OCI-LY7 (cell line): ENCODE measurements around the gene TBC1D26. TPM values are rescaled to one million over a fixed set of nuclear protein-coding genes. Genes with fewer than 3 reads are reported as not detected.

Experiments
- BruUV-seq: library from RNA; stranded (reverse); fragments of 400-500 nt; replicated peaks from 2 replicates; lab custom pipeline; 2021; lab: Mats Ljungman, UMichigan
- CTCF ChIA-PET: fragments of 300-600 bp; sonication (Branson Sonifier 250); formaldehyde crosslinking; loops from one replicate; lab custom pipeline; 2022; ENCODE audit warnings: antibody characterized with exemption; ENCODE audit not compliant: unreplicated experiment; lab: Charles Lee
- POLR2A ChIA-PET: fragments of 300-600 bp; sonication (Branson Sonifier 250); formaldehyde crosslinking; loops from one replicate; lab custom pipeline; 2022; ENCODE audit warnings: antibody characterized with exemption; lab: Charles Lee
- DNase-seq: peaks from one replicate; pipeline ENCODE4 v3.0.0-alpha.2; 2015; ENCODE audit warnings: low spot score
- H2AFZ ChIP-seq: fragments of 200-600 bp; sonication (generic), shearing (Covaris generic); 2 replicates; pipeline ENCODE4 v1.6.1; 2014; ENCODE audit warnings: mild to moderate bottlenecking, antibody characterized with exemption, low read length, moderate library complexity
- H3K27ac ChIP-seq: fragments of 200-600 bp; sonication (generic); 2 replicates; pipeline ENCODE4 v1.5.1; 2014; ENCODE audit warnings: mixed run types, low read depth, mild to moderate bottlenecking, moderate library complexity, low read length, inconsistent platforms; ENCODE audit not compliant: poor library complexity, severe bottlenecking
- H3K36me3 ChIP-seq: fragments of 200-600 bp; sonication (generic); 2 replicates; pipeline ENCODE4 v1.6.1; 2014; ENCODE audit warnings: mild to moderate bottlenecking, antibody characterized with exemption, low read length, moderate library complexity, mixed read lengths; ENCODE audit not compliant: insufficient read depth
- H3K4me1 ChIP-seq: fragments of 200-600 bp; sonication (generic); 2 replicates; pipeline ENCODE4 v1.5.1; 2014; ENCODE audit warnings: mild to moderate bottlenecking, low read length; ENCODE audit not compliant: insufficient read depth, poor library complexity, severe bottlenecking
- H3K4me2 ChIP-seq: fragments of 200-600 bp; sonication (generic); 2 replicates; pipeline ENCODE4 v1.6.1; 2014; ENCODE audit warnings: mild to moderate bottlenecking, low read length
- H3K4me3 ChIP-seq: fragments of 200-600 bp; sonication (generic); 2 replicates; pipeline ENCODE4 v1.5.1; 2014; ENCODE audit warnings: mild to moderate bottlenecking, low read depth, low read length; ENCODE audit not compliant: poor library complexity, severe bottlenecking
- H3K79me2 ChIP-seq: fragments of 200-600 bp; sonication (generic); 2 replicates; pipeline ENCODE4 v1.6.1; 2016; ENCODE audit warnings: low read depth, mild to moderate bottlenecking, low read length, moderate library complexity, mixed read lengths; ENCODE audit not compliant: insufficient read depth
- H3K9me2 ChIP-seq: fragments of 200-600 bp; sonication (generic); 2 replicates; pipeline ENCODE4 v1.6.1; 2016; ENCODE audit warnings: mild to moderate bottlenecking, low read length, mixed read lengths; ENCODE audit not compliant: insufficient read depth
- H3K9me3 ChIP-seq: fragments of 200-600 bp; sonication (generic); 2 replicates; pipeline ENCODE4 v1.6.1; 2014; ENCODE audit warnings: mild to moderate bottlenecking, mixed run types, low read length, mixed read lengths
- H4K20me1 ChIP-seq: fragments of 200-600 bp; sonication (generic); 2 replicates; pipeline ENCODE4 v1.6.1; 2014; ENCODE audit warnings: mild to moderate bottlenecking, antibody characterized with exemption, low read length, moderate library complexity, mixed read lengths; ENCODE audit not compliant: insufficient read depth
- CTCF ChIP-seq: fragments of 200-600 bp; sonication (generic); conservative IDR thresholded peaks from 2 replicates; pipeline ENCODE4 v1.5.1; 2014; ENCODE audit warnings: mild to moderate bottlenecking, antibody characterized with exemption, low read length, moderate library complexity, mixed read lengths
- EZH2phosphoT487 ChIP-seq: fragments of 200-600 bp; sonication (generic); IDR thresholded peaks from 2 replicates; pipeline ENCODE4 v1.6.1; 2018; ENCODE audit warnings: low read depth, borderline replicate concordance, mild to moderate bottlenecking, mixed run types, antibody characterized with exemption, low read length, moderate library complexity, mixed read lengths
- intact Hi-C: fragments of 100-400 bp; cut with micrococcal nuclease; formaldehyde crosslinking; loops from one replicate; pipeline ENCODE4 v1.10.0; 2022; ENCODE audit not compliant: unreplicated experiment
- total RNA-seq, 2 experiments: library from RNA; depleted of rRNA in 1 of 2; stranded (reverse); fragments of >200 nt in 1 of 2; shearing (Covaris generic) in 1 of 2; gene quantifications; 2 replicates each; pipeline ENCODE4 v1.2.3, GENCODE V29; 2014 to 2022

The TBC1D26 gene
- total RNA-seq, 2 experiments from 2014 or later, result not detected

GRCh38 chr17:15740570-15741120 is 8.6 kb downstream of the TBC1D26 start:
- Histone ChIP-seq H4K20me1 (no peaks in the 10 kb centered on the region), H3K79me2 (no peaks in the 10 kb centered on the region), H3K27ac (no peak overlapping the region), H3K36me3 (no peaks in the 10 kb centered on the region), H3K9me3 (no peaks in the 10 kb centered on the region), H3K4me3 (no peak overlapping the region), H2AFZ (no peak overlapping the region), H3K4me1 (no peaks in the 10 kb centered on the region), H3K4me2 (no peak overlapping the region), H3K9me2 (no peaks in the 10 kb centered on the region)
- no peak for DNase-seq
- TF ChIP-seq CTCF (no peak), EZH2phosphoT487 (no peak)
- intact Hi-C loops, result no loop called here
- ChIA-PET POLR2A (no interaction called here), CTCF (no interaction called here)
- no TSS peak for BruUV-seq

- Histone ChIP-seq H4K20me1 (no peaks in the 10 kb centered on the region), H3K4me3 (no peak overlapping the region), H3K79me2 (no peaks in the 10 kb centered on the region), H3K36me3 (no peaks in the 10 kb centered on the region), H3K4me2 (no peak overlapping the region), H2AFZ (no peak overlapping the region), H3K9me3 (no peaks in the 10 kb centered on the region), H3K9me2 (no peaks in the 10 kb centered on the region), H3K27ac (no peak overlapping the region), H3K4me1 (no peaks in the 10 kb centered on the region)
- POLR2A ChIA-PET, result no interaction called here
- CTCF ChIA-PET, result no interaction called here
- intact Hi-C loops, result no loop called here
- TF ChIP-seq EZH2phosphoT487 (no peak), CTCF (no peak)
- no TSS peak for BruUV-seq
- no peak for DNase-seq
These were observed 9.5 kb downstream of the TBC1D26 start for GRCh38 chr17:15741624-15742023.

GRCh38 chr17:15742051-15742795 is 10.1 kb downstream of the TBC1D26 start:
- intact Hi-C loops, result no loop called here
- Histone ChIP-seq H3K9me3 (no peaks in the 10 kb centered on the region), H4K20me1 (no peaks in the 10 kb centered on the region), H3K4me1 (no peaks in the 10 kb centered on the region), H3K27ac (no peak overlapping the region), H3K36me3 (no peaks in the 10 kb centered on the region), H3K4me2 (no peak overlapping the region), H3K79me2 (no peaks in the 10 kb centered on the region), H3K9me2 (no peaks in the 10 kb centered on the region), H3K4me3 (no peak overlapping the region), H2AFZ (no peak overlapping the region)
- ChIA-PET POLR2A (no interaction called here), CTCF (no interaction called here)
- TF ChIP-seq EZH2phosphoT487 (no peak), CTCF (no peak)
- no peak for DNase-seq
- BruUV-seq, result no TSS peak
